Measurements from ENCODE around the gene NDUFA11. TPM values are rescaled to one million over a fixed set of nuclear protein-coding genes. Genes with fewer than 3 reads are reported as not detected.

NDUFA11 gene
- total and polyA plus RNA-seq, 8 donors = 22.2 to 524 (median 344) TPM

DNA sequence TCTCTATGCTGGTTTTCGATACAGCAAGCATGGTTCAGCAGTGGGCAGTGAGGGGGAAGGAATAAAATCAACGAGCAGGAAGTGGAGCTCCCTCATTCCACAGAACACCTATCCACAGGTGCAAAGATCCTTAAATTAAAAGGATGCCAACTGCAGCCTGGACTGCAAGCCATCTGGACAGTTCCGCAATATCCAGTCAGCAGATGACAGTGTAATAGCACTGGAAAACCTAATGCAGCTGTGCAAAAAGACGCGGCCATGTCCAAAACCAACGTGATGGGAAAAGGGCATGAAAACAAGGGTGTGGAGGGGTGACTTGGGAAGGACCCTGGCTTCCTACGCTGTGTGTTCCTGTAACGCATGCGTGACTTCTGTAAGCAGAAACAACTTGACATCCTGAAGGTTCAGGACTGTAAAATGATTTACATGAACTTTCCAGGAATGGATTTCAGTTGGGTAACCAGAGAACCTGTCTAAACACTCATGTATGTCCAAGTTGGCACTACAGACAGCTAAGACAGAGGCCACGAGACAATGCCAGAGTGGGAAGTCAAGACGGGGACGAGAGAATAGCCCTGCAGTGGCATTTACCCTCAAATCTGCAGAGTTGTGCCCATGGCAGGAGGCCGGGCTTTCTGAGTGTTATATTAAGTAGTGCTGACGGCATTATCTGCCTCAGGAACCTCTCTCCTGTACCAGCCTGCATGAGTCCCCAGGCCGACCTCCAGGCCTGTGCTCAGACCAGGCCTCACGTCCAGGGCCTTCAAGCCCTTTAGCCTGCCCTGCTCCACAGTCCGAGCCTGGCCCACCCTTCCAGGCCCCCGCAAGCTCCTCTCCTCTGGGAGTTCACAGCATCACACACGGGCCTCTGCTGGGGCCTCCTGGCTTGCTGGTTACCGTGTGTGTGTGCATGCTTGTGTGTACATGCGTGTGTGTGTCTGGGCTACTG lies 36.9 kb upstream of the NDUFA11 start:
- Histone ChIP-seq H3K36me3 (peaks cover 22 to 61% (median 55%) of the 10 kb centered on the region in 4 donors), H3K27ac (peak overlapping the region in 2 of 5 donors; percentile 8 to 84), H3K9me3 (no peaks in the 10 kb centered on the region), H3K4me1 (peaks cover 27 to 70% (median 35%) of the 10 kb centered on the region in 4 donors), H3K4me3 (no peak overlapping the region), H3K27me3 (no peaks in the 10 kb centered on the region)
- 87 to 93% (median 89%) methylated on average over 17 to 21 of the region's 21 CpGs for WGBS, 5 donors
- no peak for TF ChIP-seq EP300 (IDR thresholded peaks at IDR 0.05)
- TF ChIP-seq, protein P1, sequence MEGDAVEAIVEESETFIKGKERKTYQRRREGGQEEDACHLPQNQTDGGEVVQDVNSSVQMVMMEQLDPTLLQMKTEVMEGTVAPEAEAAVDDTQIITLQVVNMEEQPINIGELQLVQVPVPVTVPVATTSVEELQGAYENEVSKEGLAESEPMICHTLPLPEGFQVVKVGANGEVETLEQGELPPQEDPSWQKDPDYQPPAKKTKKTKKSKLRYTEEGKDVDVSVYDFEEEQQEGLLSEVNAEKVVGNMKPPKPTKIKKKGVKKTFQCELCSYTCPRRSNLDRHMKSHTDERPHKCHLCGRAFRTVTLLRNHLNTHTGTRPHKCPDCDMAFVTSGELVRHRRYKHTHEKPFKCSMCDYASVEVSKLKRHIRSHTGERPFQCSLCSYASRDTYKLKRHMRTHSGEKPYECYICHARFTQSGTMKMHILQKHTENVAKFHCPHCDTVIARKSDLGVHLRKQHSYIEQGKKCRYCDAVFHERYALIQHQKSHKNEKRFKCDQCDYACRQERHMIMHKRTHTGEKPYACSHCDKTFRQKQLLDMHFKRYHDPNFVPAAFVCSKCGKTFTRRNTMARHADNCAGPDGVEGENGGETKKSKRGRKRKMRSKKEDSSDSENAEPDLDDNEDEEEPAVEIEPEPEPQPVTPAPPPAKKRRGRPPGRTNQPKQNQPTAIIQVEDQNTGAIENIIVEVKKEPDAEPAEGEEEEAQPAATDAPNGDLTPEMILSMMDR (IDR thresholded peaks at IDR 0.05) = no peak
- TF ChIP-seq POLR2AphosphoS5 (IDR thresholded peaks at IDR 0.05) = no peak
- no peak for TF ChIP-seq POLR2A (IDR thresholded peaks at IDR 0.05)
- intact Hi-C loops (cut with DNase I; ENCODE audit: low total_unique reads) = no loop called here
- no peak for DNase-seq

DNA sequence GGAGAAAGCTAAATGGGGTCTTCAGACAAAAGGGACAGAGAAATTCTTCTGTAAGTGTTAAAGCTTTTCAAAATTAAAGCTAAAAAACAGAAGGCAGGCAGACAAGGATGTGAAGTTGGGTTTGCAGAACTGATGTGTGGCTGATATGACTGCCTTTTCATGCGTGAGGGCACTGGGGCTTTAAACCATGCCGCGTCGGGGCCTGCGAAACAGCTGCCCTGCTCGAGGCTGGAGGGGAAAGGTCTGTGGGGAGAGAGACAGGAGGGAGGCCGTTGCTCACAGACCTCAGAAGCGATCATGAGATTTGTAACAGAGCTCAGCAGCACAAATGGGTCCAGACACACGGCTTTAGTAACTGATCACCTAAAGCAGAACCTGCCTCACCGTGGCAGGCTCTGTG lies 34.0 kb upstream of the NDUFA11 start:
- 79 to 83% (median 81%) methylated on average over 10 of the region's 10 CpGs for WGBS, 5 donors
- H3K4me3 ChIP-seq = no peak overlapping the region
- intact Hi-C loops (cut with DNase I; ENCODE audit: low total_unique reads) = no loop called here
- H3K4me1 ChIP-seq = peaks cover 14 to 72% (median 44%) of the 10 kb centered on the region in 4 donors
- H3K27ac ChIP-seq = peak overlapping the region in 1 of 5 donors; percentile 15
- H3K36me3 ChIP-seq = peaks cover 32 to 88% (median 72%) of the 10 kb centered on the region in 4 donors
- TF ChIP-seq POLR2AphosphoS5 (IDR thresholded peaks at IDR 0.05) = no peak
- no peak for TF ChIP-seq POLR2A (IDR thresholded peaks at IDR 0.05)
- TF ChIP-seq, protein P1 (IDR thresholded peaks at IDR 0.05) = no peak
- TF ChIP-seq EP300 (IDR thresholded peaks at IDR 0.05) = no peak
- H3K9me3 ChIP-seq = no peaks in the 10 kb centered on the region
- DNase-seq = no peak
- no peaks in the 10 kb centered on the region for H3K27me3 ChIP-seq

DNA sequence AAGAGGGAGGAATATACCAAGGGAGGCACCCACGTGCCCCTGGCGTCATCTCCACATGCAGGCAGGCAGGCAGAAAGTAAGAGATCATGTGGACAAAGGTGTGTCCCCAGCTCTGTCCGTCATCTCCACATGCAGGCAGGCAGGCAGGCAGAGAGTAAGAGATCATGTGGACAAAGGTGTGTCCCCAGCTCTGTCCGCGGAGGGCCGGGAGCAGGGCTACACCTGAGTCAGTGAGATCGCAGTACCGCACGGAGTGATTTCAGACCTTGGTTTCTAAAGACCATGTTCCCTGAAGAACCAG lies 32.7 kb upstream of the NDUFA11 start:
- peak in 1 of 2 donors; percentile 58 for DNase-seq
- intact Hi-C loops (cut with DNase I; ENCODE audit: low total_unique reads) = no loop called here
- H3K27ac ChIP-seq = peak overlapping the region in 2 of 5 donors; percentile 78
- WGBS, 5 donors = 78 to 88% (median 85%) methylated on average over 9 of the region's 9 CpGs
- H3K9me3 ChIP-seq = no peaks in the 10 kb centered on the region
- H3K36me3 ChIP-seq = peaks cover 33 to 94% (median 82%) of the 10 kb centered on the region in 4 donors
- no peaks in the 10 kb centered on the region for H3K27me3 ChIP-seq
- no peak overlapping the region for H3K4me3 ChIP-seq
- TF ChIP-seq, protein P1 (IDR thresholded peaks at IDR 0.05) = no peak
- TF ChIP-seq POLR2A (IDR thresholded peaks at IDR 0.05) = no peak
- no peak for TF ChIP-seq POLR2AphosphoS5 (IDR thresholded peaks at IDR 0.05)
- no peak for TF ChIP-seq EP300 (IDR thresholded peaks at IDR 0.05)
- peaks cover 6 to 73% (median 38%) of the 10 kb centered on the region in 4 donors for H3K4me1 ChIP-seq

DNA sequence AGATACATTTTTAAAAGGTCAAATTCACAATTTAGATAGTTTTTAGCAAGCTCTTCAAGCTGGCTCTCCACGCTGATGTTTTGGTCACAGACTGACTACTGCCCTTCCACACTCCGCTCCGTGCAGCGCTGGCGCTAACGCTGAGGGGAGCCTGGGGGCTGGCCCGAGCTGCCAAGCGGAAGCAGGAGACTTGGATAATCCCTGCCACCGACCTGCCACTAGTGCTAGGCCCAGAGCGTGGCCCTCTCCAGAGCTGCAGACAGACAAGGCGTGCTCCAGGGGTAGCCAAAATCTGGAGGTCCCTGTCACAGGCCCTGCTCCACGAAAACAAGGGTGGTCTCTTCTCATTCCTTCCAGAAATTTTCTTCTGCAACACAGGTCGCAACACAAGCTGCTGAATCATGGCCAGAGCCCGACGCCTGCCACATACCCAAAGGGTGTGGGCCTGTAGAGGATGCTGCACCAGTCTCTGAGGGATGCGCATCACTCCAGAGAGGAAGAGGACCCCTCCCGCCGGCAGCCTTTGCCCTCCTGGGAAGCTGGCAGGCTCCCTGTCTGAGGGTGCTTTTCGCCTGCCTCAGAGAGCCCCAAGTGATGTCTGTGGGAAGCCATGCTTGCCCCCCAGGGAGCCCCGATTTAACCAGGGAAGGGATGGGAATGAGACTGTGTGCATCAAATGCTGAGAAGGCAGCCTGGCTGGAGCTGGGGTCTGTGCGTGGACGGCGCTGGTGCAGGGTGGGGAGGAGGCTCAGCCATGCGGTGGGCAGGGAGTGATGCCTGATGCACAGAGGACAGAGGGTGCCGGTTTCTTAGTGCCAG lies 32.1 kb upstream of the NDUFA11 start:
- intact Hi-C loops (cut with DNase I; ENCODE audit: low total_unique reads) = no loop called here
- Histone ChIP-seq H3K4me3 (no peak overlapping the region), H3K27ac (peak overlapping the region in 4 of 5 donors; percentile 38 to 78 (median 68))

More for the DNA sequence above, 32.1 kb upstream of the NDUFA11 start:
- no peak for TF ChIP-seq POLR2AphosphoS5 (IDR thresholded peaks at IDR 0.05)
- no peak for TF ChIP-seq POLR2A (IDR thresholded peaks at IDR 0.05)
- TF ChIP-seq, protein P1 (IDR thresholded peaks at IDR 0.05) = no peak
- no peak for TF ChIP-seq EP300 (IDR thresholded peaks at IDR 0.05)
- 74 to 83% (median 80%) methylated on average over 20 to 25 of the region's 25 CpGs for WGBS, 5 donors
- H3K4me1 ChIP-seq = peaks cover 6 to 71% (median 38%) of the 10 kb centered on the region in 4 donors
- no peak for DNase-seq
- H3K36me3 ChIP-seq = peaks cover 32 to 94% (median 82%) of the 10 kb centered on the region in 4 donors
- no peaks in the 10 kb centered on the region for H3K27me3 ChIP-seq
- H3K9me3 ChIP-seq = no peaks in the 10 kb centered on the region
